GM21367 (cell line): ENCODE data around the gene ACADS.

Experiments used
- ATAC-seq: cut with Tn5 transposase; IDR thresholded peaks from one replicate; pipeline ENCODE4 v1.9.1; 2021; ENCODE audit not compliant: unreplicated experiment

Gene ACADS, protein sequence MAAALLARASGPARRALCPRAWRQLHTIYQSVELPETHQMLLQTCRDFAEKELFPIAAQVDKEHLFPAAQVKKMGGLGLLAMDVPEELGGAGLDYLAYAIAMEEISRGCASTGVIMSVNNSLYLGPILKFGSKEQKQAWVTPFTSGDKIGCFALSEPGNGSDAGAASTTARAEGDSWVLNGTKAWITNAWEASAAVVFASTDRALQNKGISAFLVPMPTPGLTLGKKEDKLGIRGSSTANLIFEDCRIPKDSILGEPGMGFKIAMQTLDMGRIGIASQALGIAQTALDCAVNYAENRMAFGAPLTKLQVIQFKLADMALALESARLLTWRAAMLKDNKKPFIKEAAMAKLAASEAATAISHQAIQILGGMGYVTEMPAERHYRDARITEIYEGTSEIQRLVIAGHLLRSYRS

DNA sequence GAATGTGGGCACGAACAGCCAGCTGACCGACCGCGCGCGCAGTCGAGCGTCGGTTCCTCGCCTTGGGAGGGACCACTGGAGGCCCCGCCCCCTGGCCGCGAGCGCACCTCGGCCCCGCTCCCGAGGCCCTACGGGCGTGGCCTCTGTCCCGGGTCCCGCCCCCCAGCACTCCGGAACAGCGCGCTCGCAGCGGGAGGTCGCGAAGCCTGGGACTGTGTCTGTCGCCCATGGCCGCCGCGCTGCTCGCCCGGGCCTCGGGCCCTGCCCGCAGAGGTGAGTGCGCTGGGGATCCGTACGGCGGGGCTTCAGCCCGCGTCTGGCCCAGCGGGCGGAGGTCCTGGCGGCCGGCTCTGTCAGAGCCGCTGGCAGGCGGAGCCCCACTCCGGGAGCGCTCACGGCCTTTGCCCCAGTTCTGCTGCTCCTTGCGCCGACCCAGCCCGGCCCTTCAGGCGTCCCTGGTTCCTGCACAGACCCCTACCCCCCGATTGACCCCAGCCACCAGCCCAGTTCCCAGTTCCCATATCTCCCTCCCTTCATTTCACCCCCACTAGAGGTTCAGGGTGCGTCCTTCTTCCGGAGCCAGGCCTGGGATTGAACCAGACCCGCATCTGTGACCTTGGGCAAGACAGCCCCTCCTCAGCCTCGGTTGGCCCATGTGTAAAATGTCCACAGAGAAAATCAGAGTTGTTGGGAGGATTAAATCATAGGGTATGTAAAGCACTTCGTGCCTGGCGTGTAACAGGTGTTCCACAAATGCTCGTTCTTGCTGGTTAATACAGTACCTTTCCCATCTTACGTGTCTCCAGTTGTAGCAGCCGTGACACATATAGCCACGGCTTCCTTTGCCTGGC is at the start of gene ACADS:
TSS of gene ACADS (plus strand) at position 168 of the 851 bp plus-strand sequence. CDS start at position 228, 60 bp downstream.
- ATAC-seq, result peak; percentile 83

DNA sequence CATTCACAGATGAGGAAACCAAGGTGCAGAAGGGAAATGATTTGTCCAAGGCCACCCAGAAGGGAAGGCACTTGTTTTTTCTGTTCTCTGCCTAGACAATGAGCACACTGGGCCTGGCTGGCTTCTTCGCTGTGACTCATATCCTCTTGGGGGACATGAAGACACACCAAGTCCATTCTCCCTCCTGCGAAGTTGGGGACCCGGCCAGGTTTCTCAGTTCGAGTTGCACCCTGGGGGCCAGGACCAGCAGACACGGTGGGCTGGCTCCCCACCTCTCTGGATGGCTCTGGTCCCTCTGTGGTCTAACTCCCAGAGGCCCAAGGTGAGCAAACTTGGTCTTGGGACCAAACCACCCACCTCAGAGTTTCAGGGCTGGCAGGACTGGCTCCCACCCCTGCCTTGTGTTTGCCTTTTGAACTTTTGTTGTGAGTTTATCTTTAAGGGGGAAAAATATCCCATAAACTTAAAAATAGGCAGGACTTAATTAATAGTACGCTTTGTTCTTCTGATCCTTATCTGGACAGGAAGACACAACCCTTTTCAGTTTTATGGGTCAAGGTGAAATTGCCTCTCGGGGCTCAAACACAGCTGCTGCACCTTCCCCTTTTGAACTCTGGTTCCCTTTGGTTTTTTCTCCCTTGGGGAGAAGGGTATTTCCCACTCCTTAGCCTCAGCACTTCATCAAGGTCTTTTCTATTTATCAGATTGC is 47.7 kb upstream of the ACADS start:
- peak; percentile 37 for ATAC-seq

DNA sequence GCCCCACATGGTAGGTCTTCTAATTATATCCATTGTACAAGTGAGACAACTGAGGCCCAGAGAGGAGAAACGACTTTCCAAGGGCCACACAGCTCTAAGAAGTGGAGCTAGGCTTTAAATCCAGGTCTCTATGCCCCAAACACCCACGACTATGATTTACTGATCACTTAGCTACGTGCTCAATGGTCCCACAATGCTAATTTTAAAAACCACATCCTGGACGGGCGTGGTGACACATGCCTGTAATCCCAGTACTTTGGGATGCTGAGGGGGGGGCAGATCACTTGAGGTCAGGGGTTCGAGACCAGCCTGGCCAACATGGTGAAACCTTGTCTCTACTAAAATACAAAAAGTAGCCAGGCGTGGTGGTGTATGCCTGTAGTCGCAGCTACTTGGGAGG is 47.1 kb upstream of the ACADS start:
- no peak for ATAC-seq

DNA sequence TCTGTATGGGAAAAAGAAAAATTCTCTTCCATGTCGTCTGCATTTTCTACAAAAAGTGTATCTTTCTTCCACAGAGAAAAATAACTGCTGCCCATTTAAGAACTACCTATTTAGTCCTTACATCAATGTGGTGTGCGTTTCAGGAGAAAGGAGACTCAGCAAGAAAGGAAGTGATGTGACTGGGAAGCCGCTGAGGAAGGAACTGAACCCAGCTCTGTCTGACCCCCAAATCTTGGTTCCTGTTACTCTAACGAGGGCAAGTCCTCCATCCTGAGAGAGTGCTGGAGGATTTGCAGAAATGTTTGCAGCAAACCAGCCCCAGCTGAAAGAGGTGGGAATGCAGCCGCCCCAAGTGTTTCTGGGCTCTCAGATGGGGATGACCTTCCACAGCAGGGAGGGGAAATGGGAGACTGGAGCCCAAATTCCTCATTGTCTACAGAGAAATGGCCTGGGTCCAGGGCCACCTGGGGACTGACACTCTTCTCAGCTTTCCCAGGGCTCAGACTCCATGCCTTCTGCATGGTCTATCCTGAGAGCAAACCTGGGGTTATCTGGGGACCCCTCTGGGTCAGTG is 45.4 kb upstream of the ACADS start:
- ATAC-seq, result no peak

DNA sequence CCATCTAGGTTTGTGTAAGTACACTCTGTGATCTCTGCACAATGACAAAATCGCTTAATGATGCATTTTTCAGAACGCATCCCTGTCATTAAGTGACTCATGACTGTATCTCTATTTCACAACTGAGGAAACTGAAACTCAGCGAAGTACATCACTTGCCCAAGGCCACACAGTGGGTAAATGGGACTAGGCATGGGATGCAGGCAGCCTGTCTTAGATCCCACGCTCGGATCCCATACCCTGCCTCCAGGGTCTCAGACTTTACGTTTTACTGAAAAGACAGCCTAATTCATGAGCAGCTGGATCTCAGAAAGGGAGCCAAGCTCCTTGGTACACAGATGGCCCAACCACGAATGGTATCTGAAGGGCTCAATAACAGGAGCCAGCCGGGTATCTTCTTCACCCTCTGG is 41.1 kb upstream of the ACADS start:
- ATAC-seq, result no peak

DNA sequence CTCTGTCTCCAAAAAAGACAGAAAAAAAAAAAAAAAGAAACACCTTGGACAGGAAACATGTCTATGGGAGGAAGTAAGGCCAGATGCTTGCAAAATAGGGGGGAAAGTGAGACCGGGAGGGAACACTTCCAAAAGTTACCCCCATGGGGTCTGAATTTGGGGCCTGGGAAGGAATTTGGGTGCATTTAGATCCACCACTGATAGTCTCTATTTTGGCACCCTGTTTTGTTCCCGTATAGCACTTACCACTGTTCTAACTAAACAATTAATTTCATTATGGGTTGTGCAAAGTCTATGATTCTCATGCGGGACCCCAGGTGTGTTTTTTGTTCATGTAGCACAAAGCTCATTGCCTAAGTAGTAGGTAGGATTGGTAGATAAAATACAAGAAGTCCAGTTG is 40.1 kb upstream of the ACADS start:
- ATAC-seq, result no peak

DNA sequence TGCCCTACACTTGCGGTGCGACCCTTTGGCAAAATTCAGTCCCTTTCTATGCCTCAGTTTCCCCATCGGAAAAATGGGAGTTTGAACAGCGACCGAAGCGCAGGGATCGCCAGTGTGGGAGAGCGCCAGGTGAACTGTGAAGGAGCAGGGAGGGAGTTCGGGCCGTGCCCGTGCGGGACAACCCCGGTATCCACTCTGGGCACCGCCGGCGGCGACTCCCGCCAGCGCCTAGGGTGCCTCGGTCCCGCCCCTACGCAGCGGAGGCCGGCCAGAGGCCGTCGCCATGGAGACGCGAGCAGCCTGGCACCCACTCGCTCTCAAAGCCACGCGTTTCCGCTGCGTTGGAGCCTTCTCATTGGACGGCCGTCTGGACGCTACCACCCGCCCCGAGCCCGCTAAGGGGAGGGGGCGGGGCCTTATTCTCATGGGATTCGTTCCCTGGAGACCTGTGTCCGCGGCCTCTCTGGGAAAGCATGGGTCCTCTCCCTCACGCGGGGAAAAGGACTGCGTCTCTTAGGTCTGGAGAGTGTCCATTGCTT is 39.4 kb upstream of the ACADS start:
- ATAC-seq, result peak; percentile 52

DNA sequence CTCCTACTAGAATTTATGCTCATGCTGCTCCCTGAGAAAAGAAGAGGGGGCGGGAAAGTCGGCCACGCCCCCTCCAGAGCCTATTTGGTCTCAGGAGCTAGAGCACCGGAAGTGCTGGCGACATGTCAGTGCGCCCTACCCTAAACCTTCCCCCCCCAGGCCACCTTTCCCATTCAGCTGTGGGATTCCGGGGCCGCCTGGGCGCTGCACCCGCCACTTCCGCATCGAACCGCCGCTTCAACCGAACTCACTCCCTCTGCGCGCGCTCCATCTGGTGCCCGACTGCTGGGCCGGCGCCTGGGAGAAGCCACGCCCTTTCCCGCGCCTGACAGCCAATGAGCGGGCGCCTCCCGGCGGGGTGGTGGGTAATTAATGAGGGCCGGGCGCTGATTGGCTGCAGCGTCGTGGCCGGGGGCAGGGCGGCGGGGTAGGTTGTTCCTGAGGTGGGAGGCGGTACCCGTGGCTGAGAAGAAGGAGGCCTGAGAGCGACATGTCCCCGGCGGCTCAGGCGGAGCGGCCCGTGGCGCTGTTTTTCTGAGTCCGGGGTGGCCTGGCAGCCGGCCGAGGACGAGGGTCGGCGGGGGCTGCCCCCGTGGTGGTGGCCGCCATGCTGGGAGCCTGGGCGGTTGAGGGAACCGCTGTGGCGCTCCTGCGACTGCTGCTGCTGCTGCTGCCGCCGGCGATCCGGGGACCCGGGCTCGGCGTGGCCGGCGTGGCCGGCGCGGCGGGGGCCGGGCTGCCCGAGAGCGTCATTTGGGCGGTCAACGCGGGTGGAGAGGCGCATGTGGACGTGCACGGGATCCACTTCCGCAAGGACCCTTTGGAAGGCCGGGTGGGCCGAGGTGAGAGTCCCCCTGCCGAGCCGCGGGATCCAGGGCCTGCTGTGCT is 38.7 kb upstream of the ACADS start, which contains the start of gene MLEC:
TSS of gene MLEC (plus strand) at position 460 of the 888 bp plus-strand sequence. CDS start at position 608, 148 bp downstream.
- ATAC-seq, result peak; percentile 57

DNA sequence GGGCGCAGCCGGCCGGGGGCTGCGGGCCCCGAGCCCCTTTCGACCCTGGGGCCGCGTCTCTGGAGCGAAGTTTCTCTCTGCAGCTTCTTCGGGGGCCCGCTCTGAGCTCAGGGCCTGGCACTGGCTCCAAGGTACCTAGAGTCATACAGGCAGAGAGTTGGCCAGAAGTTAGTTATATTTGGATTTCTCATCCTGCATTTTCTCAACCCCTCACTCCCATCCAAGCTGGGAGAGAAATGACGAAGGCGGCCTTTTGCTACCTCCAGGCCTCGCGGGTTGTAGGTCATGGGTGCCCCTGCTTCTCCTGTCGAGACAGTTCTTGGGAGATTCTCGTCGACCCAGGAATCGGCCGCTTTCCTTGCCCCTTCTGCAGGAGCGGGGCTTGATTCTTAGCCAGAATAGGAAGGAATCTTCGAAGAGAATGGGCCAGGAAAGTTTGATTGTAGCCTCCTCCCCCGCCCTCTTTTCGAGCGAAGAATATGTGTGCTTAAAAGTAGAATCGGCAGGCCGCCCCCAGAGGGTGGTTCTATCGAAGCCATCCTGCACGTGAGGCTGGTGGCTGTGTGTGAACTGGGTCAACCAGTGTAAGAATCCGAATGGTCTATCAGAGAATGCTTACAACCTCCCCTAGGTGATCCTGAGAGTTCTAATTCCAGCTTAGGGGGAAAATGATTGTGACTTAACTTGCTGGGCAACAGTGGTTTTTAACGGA is 37.9 kb upstream of the ACADS start:
- no peak for ATAC-seq

DNA sequence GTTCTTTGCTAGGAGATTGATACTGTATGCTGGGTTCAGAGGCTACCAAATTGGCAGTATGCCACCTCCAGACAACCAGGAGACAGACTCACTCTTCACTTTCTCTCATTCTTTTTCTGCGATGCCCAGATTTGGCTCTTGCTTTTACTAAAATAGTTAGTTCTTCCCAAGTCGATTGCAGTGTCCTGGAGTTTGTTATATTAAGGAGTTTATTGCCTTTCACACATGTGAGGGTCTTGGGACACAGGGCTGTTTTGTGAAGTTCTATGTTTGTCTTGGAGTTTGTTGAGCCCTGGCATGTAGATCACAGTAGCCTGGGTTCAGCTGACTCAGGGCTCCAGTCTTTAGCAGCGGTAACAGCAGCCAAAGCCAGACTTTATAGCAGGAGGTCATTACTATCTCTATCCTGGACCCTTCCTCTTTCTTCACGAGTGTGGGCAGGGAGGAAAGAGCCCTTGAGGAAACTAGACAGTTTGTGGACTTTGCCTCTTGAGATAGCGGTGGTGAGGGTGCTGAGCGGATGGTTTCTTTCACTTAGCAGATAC is 37.0 kb upstream of the ACADS start:
- no peak for ATAC-seq

DNA sequence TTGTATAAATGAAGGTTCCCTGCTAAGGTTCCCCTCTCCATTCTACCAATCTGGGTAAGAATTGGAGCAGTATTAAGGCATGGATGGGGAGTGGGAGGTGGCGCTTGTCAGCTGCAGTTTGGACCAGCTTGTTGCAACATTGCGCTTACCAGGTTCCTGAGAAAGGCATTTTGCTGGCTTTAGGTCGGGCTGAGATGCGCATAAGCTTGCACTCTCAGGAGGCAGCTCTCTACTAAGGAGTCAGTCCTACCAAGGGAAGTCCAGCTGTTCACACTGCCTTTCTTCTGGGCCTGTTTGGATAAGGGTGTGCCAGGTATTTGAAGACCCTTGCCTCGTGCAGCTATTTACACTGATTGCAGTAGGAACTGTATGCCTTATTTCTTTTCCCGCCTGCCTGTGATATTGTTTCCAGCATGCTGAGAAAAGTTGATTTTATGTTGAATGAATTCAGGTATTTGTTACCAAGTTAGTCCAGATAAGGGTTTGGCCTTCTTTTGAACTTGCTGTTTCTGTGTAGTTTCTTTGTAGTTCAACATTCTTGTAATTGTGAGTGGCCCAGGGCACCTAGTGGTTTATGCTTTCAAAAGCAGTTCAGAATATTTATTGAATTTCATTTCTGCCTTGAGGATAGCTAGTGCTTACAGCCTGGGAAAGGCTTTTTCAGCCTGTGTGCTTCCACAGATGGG is 36.1 kb upstream of the ACADS start:
- ATAC-seq, result no peak

DNA sequence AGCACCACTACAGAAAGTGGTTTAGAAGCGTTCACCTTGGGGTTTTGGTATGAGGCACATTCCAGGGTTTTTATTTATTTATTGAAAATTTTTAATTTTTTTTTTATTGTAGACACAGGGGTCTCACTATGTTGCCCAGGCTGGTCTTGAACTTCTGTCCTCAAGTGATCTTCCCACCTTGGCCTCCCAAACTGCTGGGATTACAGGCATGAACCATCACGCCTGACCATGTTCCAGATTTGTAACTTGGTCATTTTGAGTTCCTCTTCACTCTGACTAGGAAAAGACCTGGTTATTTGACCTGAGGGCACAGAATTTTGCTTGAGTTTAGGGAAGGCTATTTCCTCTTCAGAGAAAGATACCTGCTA is 35.6 kb upstream of the ACADS start:
- ATAC-seq, result no peak

DNA sequence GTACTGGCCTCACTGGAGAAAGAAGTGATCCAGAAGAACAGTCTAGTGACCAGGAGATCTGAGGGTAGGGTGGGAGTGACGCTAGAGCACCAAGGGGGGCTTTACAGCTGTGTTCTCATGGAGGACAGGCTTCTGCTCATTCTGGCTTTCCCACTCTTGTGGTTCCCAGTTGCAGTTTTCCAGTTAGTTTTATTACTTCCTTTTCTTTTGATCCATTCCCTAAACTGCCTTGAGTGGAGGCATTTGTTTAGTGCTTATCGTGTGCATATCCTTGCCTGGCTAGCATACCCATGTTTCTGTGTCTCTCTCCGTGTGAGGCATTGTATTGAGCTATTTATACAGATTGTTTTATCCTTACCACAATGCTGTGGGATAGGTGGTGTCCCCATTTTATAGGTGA is 34.6 kb upstream of the ACADS start:
- no peak for ATAC-seq

DNA sequence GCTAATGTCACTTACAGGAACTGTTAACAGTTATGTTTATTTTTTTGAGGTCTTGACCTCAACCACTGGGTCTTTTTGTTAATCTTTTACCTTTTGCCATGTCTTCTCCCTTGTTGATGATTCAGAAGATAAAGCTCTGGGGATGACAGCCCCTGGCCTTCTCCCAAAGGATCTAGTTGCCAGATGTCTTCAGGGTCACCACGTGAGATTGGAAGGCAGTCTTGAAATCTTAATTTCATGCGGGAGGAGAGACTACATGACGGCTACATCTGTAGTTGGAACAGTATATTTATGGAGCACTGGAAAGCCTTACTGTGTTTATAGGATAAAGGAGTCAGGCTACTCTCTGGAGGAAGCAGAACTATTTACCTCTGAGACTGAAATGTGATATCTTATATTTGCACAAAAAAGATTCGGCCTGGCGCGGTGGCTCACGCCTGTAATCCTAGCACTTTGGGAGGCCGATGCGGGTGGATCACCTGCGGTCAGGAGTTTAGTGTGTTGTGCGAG is 33.0 kb upstream of the ACADS start:
- no peak for ATAC-seq

DNA sequence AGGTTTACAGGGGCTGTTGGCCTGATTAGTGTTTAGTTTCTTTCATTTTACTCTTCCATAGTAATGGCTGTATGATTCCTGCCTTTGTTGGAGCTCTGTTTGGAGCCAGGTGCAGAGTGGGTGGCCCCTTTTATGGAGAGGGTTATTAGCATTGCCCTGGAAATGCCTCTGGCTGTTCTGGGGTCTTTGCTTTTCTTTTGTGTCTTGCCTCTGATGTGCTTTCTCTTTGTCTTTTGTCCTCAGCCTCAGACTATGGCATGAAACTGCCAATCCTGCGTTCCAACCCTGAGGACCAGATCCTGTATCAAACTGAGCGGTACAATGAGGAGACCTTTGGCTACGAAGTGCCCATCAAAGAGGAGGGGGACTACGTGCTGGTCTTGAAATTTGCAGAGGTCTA is 31.8 kb upstream of the ACADS start:
- ATAC-seq, result no peak

DNA sequence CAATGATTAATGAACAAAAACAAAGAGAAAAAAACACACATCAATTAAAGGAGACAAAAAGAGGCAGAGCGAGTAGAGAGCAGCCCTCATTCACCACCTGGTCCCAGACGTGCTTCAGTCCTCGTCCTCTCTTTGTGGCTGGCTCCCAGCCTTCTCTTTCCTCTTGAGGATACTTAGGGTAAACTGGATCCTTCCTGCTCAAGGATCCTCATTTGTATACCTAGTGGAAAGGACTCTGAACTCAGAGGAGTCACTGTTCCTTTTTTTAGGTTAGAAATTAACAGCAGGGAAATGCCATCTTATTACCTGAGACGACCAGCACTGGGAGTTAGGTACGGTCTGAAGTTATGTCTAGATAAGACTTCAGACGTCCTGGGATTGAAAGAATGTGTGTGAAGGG is 29.0 kb upstream of the ACADS start:
- no peak for ATAC-seq

DNA sequence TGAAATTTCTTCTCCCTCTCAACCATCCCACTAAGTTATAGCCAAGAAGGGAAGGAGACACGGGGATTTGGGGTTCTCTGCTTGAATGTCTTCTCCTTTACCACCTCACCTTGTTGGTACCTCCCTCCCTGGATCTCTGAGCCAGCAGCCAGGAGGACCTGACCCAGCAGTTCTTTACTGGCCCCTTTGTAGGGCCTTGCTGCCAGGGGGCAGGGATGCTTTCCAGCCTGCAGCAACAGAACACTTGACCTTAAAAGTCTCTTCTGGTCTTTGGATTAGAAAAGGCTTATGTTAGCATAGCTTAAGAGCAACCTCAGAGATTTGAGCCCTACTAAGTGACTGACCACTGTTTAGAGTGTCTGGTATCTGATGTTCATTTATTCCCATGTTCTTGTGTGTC is 28.3 kb upstream of the ACADS start:
- no peak for ATAC-seq

DNA sequence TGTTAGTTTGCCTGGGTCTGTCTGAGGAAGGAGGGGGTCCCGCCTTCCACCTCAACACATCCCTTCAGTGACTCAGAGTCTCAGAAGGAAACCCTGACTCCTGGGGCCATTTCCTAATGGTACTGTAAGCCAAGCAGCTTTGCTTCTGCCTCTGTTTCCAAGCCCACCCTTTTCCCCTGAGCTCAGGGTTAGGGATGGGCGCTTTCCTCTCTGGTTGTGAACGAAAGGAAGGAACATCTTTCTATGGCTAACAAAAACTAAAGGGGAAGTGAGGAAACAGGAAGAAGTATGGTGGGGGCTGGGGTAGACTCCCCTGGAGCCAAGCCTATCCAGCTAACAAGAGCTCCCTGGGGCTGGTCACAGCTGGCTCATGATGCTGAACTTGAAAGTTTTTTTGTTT is 27.0 kb upstream of the ACADS start:
- ATAC-seq, result no peak
